ENCODE measurements around the gene SPATA33. TPM values are rescaled to one million over a fixed set of nuclear protein-coding genes. Genes with fewer than 3 reads are reported as not detected.
A peak's percentile ranks its signal among the peaks of the same experiment; 100 is the strongest.
"Not testable (repeated sequence)": the region's sequence is repeated elsewhere in the genome, so short reads cannot be mapped to it uniquely, and the experiment has no call there.

The SPATA33 gene
- total RNA-seq, 1 donor, result 3.3 TPM

- H3K36me3 ChIP-seq (ENCODE audit: insufficient read depth, low read length); H2AFZ ChIP-seq (ENCODE audit: low read length); H3K79me2 ChIP-seq (ENCODE audit: insufficient read depth, low read length); H3K27ac ChIP-seq (ENCODE audit: low read depth, low read length); H3K9me3 ChIP-seq (ENCODE audit: low read depth, low read length); H4K20me1 ChIP-seq (ENCODE audit: insufficient read depth, low read length); H3K4me3 ChIP-seq (ENCODE audit: insufficient read depth, low read length); H3K27me3 ChIP-seq (ENCODE audit: insufficient read depth, low read length); H3K4me2 ChIP-seq (ENCODE audit: insufficient read depth, low read length); H3K4me1 ChIP-seq (ENCODE audit: insufficient read depth, low read length): not testable (repeated sequence)
- peak; percentile 84 for DNase-seq (ENCODE audit: insufficient read length, low spot score, missing footprints)
- peak; percentile 47 for TF ChIP-seq CTCF (IDR thresholded peaks at IDR 0.05; ENCODE audit: extremely low read depth, low read depth, low read length)
Measured at GRCh38 chr16:89667000-89667399, 9.4 kb downstream of the SPATA33 start.

GRCh38 chr16:89667633-89668032 is 10.0 kb downstream of the SPATA33 start:
- no peak overlapping the region for H3K27ac ChIP-seq (ENCODE audit: low read depth, low read length)
- H3K4me3 ChIP-seq (ENCODE audit: insufficient read depth, low read length), result no peak overlapping the region
- H3K4me1 ChIP-seq (ENCODE audit: insufficient read depth, low read length), result no peaks in the 10 kb centered on the region
- no peaks in the 10 kb centered on the region for H4K20me1 ChIP-seq (ENCODE audit: insufficient read depth, low read length)
- no peaks in the 10 kb centered on the region for H3K36me3 ChIP-seq (ENCODE audit: insufficient read depth, low read length)
- no peak for DNase-seq (ENCODE audit: insufficient read length, low spot score, missing footprints)
- TF ChIP-seq CTCF (IDR thresholded peaks at IDR 0.05; ENCODE audit: extremely low read depth, low read depth, low read length), result no peak
- no peak overlapping the region for H3K4me2 ChIP-seq (ENCODE audit: insufficient read depth, low read length)
- no peaks in the 10 kb centered on the region for H3K79me2 ChIP-seq (ENCODE audit: insufficient read depth, low read length)
- H3K27me3 ChIP-seq (ENCODE audit: insufficient read depth, low read length), result no peaks in the 10 kb centered on the region
- H2AFZ ChIP-seq (ENCODE audit: low read length), result no peak overlapping the region
- H3K9me3 ChIP-seq (ENCODE audit: low read depth, low read length), result no peaks in the 10 kb centered on the region

- H3K27ac ChIP-seq (ENCODE audit: low read depth, low read length), result no peak overlapping the region
- no peaks in the 10 kb centered on the region for H3K27me3 ChIP-seq (ENCODE audit: insufficient read depth, low read length)
- no peaks in the 10 kb centered on the region for H3K79me2 ChIP-seq (ENCODE audit: insufficient read depth, low read length)
- no peaks in the 10 kb centered on the region for H4K20me1 ChIP-seq (ENCODE audit: insufficient read depth, low read length)
- no peak overlapping the region for H3K4me3 ChIP-seq (ENCODE audit: insufficient read depth, low read length)
- no peak overlapping the region for H3K4me2 ChIP-seq (ENCODE audit: insufficient read depth, low read length)
- TF ChIP-seq CTCF (IDR thresholded peaks at IDR 0.05; ENCODE audit: extremely low read depth, low read depth, low read length), result no peak
- no peaks in the 10 kb centered on the region for H3K9me3 ChIP-seq (ENCODE audit: low read depth, low read length)
- no peak overlapping the region for H2AFZ ChIP-seq (ENCODE audit: low read length)
- no peak for DNase-seq (ENCODE audit: insufficient read length, low spot score, missing footprints)
- no peaks in the 10 kb centered on the region for H3K36me3 ChIP-seq (ENCODE audit: insufficient read depth, low read length)
- no peaks in the 10 kb centered on the region for H3K4me1 ChIP-seq (ENCODE audit: insufficient read depth, low read length)
Measured at GRCh38 chr16:89668790-89669158, 11.1 kb downstream of the SPATA33 start.

- Histone ChIP-seq H3K27ac (ENCODE audit: low read depth, low read length) (no peak overlapping the region), H4K20me1 (ENCODE audit: insufficient read depth, low read length) (no peaks in the 10 kb centered on the region), H3K4me2 (ENCODE audit: insufficient read depth, low read length) (no peak overlapping the region), H2AFZ (ENCODE audit: low read length) (no peak overlapping the region), H3K79me2 (ENCODE audit: insufficient read depth, low read length) (no peaks in the 10 kb centered on the region), H3K9me3 (ENCODE audit: low read depth, low read length) (no peaks in the 10 kb centered on the region), H3K27me3 (ENCODE audit: insufficient read depth, low read length) (no peaks in the 10 kb centered on the region), H3K4me3 (ENCODE audit: insufficient read depth, low read length) (no peak overlapping the region), H3K36me3 (ENCODE audit: insufficient read depth, low read length) (no peaks in the 10 kb centered on the region), H3K4me1 (ENCODE audit: insufficient read depth, low read length) (no peaks in the 10 kb centered on the region)
- no peak for TF ChIP-seq CTCF (IDR thresholded peaks at IDR 0.05; ENCODE audit: extremely low read depth, low read depth, low read length)
- DNase-seq (ENCODE audit: insufficient read length, low spot score, missing footprints), result no peak
Measured at GRCh38 chr16:89669755-89670154, 12.1 kb downstream of the SPATA33 start.

All from osteoblast (primary cell).